GM12891 (cell line): ENCODE measurements around the gene NCKAP5.

Experiments used
- POLR2AphosphoS5 ChIP-seq: IDR thresholded peaks from 2 replicates; pipeline ENCODE4 v1.6.1; 2011; ENCODE audit warnings: low read depth, low read length, control low read depth
- POU2F2 ChIP-seq: IDR thresholded peaks from 2 replicates; pipeline ENCODE4 v1.6.1; 2011; ENCODE audit warnings: low read depth, mild to moderate bottlenecking, control low read depth, low read length, moderate library complexity
- TAF1 ChIP-seq: IDR thresholded peaks from 2 replicates; pipeline ENCODE4 v1.6.1; 2011; ENCODE audit warnings: low read depth, low read length, control low read depth

- TF ChIP-seq POU2F2 (no peak), POLR2AphosphoS5 (no peak), TAF1 (no peak)
Measured at GRCh38 chr2:133409581-133410285, 158.5 kb downstream of the NCKAP5 start.
